PC-3 (cell line): ENCODE measurements around the gene FAM50B. TPM values are rescaled to one million over a fixed set of nuclear protein-coding genes. Genes with fewer than 3 reads are reported as not detected.

Experiments
- ATAC-seq: fragments of 200-7000 bp; cut with Tn5 transposase; 2 replicates; pipeline ENCODE4 v1.9.1; 2020; ENCODE audit warnings: mild to moderate bottlenecking, moderate library complexity
- BruUV-seq: library from RNA; stranded (reverse); fragments of 400-500 nt; replicated peaks from 2 replicates; lab custom pipeline; 2021; lab: Mats Ljungman, UMichigan
- CTCF ChIA-PET: fragments of 300-600 bp; sonication (Branson Sonifier 250); formaldehyde crosslinking; loops from one replicate; lab custom pipeline; 2022; ENCODE audit warnings: antibody characterized with exemption; lab: Charles Lee
- POLR2A ChIA-PET: fragments of 300-600 bp; sonication (Branson Sonifier 250); formaldehyde crosslinking; loops from one replicate; lab custom pipeline; 2022; ENCODE audit warnings: antibody characterized with exemption; ENCODE audit not compliant: unreplicated experiment; lab: Charles Lee
- DNase-seq: peaks from one replicate; pipeline ENCODE4 v3.0.0-alpha.2; 2015
- H2AFZ ChIP-seq: fragments of 300-600 bp; sonication (generic); 2 replicates; pipeline ENCODE4 v1.6.0; 2016; ENCODE audit warnings: antibody characterized with exemption, low read length
- H3F3A ChIP-seq: fragments of 300-600 bp; sonication (generic); one replicate; pipeline ENCODE4 v1.6.0; 2017; ENCODE audit warnings: antibody characterized with exemption, low read length, control low read depth, mild to moderate bottlenecking; ENCODE audit not compliant: unreplicated experiment
- H3K27ac ChIP-seq: fragments of 300-600 bp; sonication (generic); 2 replicates; pipeline ENCODE4 v1.5.1; 2016; ENCODE audit warnings: mild to moderate bottlenecking, low read length
- H3K27me3 ChIP-seq: fragments of 300-600 bp; sonication (generic); 2 replicates; pipeline ENCODE4 v1.6.1; 2016; ENCODE audit warnings: low read length, mixed read lengths
- H3K36me3 ChIP-seq: fragments of 300-600 bp; sonication (generic); 2 replicates; pipeline ENCODE4 v1.6.1; 2016; ENCODE audit warnings: low read depth, mixed run types, low read length, mixed read lengths
- H3K4me1 ChIP-seq: fragments of 300-600 bp; sonication (generic); 2 replicates; pipeline ENCODE4 v1.5.1; 2016; ENCODE audit warnings: low read length; ENCODE audit not compliant: insufficient read depth
- H3K4me2 ChIP-seq: fragments of 300-600 bp; sonication (generic); 2 replicates; pipeline ENCODE4 v1.6.0; 2016; ENCODE audit warnings: low read length
- H3K4me3 ChIP-seq: fragments of 300-600 bp; sonication (generic); 2 replicates; pipeline ENCODE4 v1.5.1; 2016; ENCODE audit warnings: mild to moderate bottlenecking, low read length, mixed read lengths
- H3K79me2 ChIP-seq: fragments of 300-600 bp; sonication (generic); 2 replicates; pipeline ENCODE4 v1.6.1; 2017; ENCODE audit warnings: low read length, mixed read lengths
- H3K9ac ChIP-seq: fragments of 300-600 bp; sonication (generic); 2 replicates; pipeline ENCODE4 v1.6.0; 2016; ENCODE audit warnings: mild to moderate bottlenecking, low read length
- H3K9me2 ChIP-seq: fragments of 300-600 bp; sonication (generic); replicated peaks from 2 replicates; pipeline ENCODE4 v1.6.1; 2016; ENCODE audit warnings: mixed run types, low read length, mixed read lengths
- H3K9me3 ChIP-seq: fragments of 300-600 bp; sonication (generic); 2 replicates; pipeline ENCODE4 v1.6.1; 2016; ENCODE audit warnings: low read length, mixed read lengths
- H4K20me1 ChIP-seq: fragments of 300-600 bp; sonication (generic); 2 replicates; pipeline ENCODE4 v1.6.1; 2016; ENCODE audit warnings: low read length, mixed read lengths
- CTCF ChIP-seq: fragments of 300-600 bp; sonication (generic); conservative IDR thresholded peaks from 2 replicates; pipeline ENCODE4 v1.5.1; 2017; ENCODE audit warnings: antibody characterized with exemption, low read depth, mild to moderate bottlenecking, low read length
- EZH2 ChIP-seq: fragments of 300-600 bp; sonication (generic); IDR thresholded peaks from one replicate; pipeline ENCODE4 v1.6.1; 2017; ENCODE audit warnings: antibody characterized with exemption, mild to moderate bottlenecking, low read length; ENCODE audit not compliant: unreplicated experiment
- EZH2phosphoT487 ChIP-seq: fragments of 300-600 bp; sonication (generic); IDR thresholded peaks from 2 replicates; pipeline ENCODE4 v1.6.1; 2018; ENCODE audit warnings: mild to moderate bottlenecking, antibody characterized with exemption, low read length, borderline replicate concordance
- intact Hi-C: fragments of 100-400 bp; cut with micrococcal nuclease; formaldehyde crosslinking; loops from 2 replicates; pipeline ENCODE4 v1.9.0; 2023
- total RNA-seq: library from RNA; depleted of rRNA; stranded (reverse); fragments of >200 nt; gene quantifications from 2 replicates; pipeline ENCODE4 v1.2.3, GENCODE V29; 2014

Gene FAM50B
- total RNA-seq, 1 experiment from 2014 or later: 8.3 TPM

- BruUV-seq: no TSS peak
- Histone ChIP-seq H3K9me3 (no peaks in the 10 kb centered on the region), H3K4me3 (no peak overlapping the region), H3F3A (no peaks in the 10 kb centered on the region), H3K36me3 (no peaks in the 10 kb centered on the region), H3K27me3 (no peaks in the 10 kb centered on the region), H4K20me1 (no peaks in the 10 kb centered on the region), H3K4me1 (peaks cover 9% of the 10 kb centered on the region; the same call in 1 of the 2 replicates), H3K79me2 (no peaks in the 10 kb centered on the region), H3K4me2 (no peak overlapping the region), H2AFZ (no peak overlapping the region), H3K9me2 (no peaks in the 10 kb centered on the region), H3K27ac (no peak overlapping the region), H3K9ac (no peak overlapping the region)
- intact Hi-C loops: no loop called here
- DNase-seq (no peak), ATAC-seq (no peak)
- CTCF ChIA-PET: no interaction called here
- TF ChIP-seq EZH2phosphoT487 (no peak), EZH2 (no peak), CTCF (no peak)
- POLR2A ChIA-PET: no interaction called here
Observed at GRCh38 chr6:3851839-3852238, 2.7 kb downstream of the FAM50B start.

- TF ChIP-seq CTCF: no peak
- TF ChIP-seq EZH2phosphoT487: no peak
- no peak for TF ChIP-seq EZH2
- Histone ChIP-seq H3F3A (no peaks in the 10 kb centered on the region), H3K9ac (no peak overlapping the region), H2AFZ (no peak overlapping the region), H3K4me3 (no peak overlapping the region), H3K4me2 (no peak overlapping the region), H3K27ac (no peak overlapping the region), H3K4me1 (peaks cover 9% of the 10 kb centered on the region; the same call in 1 of the 2 replicates), H3K9me2 (no peaks in the 10 kb centered on the region), H3K9me3 (no peaks in the 10 kb centered on the region), H4K20me1 (no peaks in the 10 kb centered on the region), H3K79me2 (no peaks in the 10 kb centered on the region), H3K27me3 (no peaks in the 10 kb centered on the region), H3K36me3 (no peaks in the 10 kb centered on the region)
- intact Hi-C loops: no loop called here
- ChIA-PET POLR2A (no interaction called here), CTCF (no interaction called here)
- ATAC-seq: no peak
- no peak for DNase-seq
- no TSS peak for BruUV-seq
Observed at GRCh38 chr6:3852391-3852790, 3.2 kb downstream of the FAM50B start.

GRCh38 chr6:3855866-3856265 lies 6.7 kb downstream of the FAM50B start:
- Histone ChIP-seq H3K4me1 (no peaks in the 10 kb centered on the region), H3K36me3 (no peaks in the 10 kb centered on the region), H3K4me3 (no peak overlapping the region), H3K27ac (no peak overlapping the region), H3K27me3 (no peaks in the 10 kb centered on the region), H3K9ac (no peak overlapping the region), H4K20me1 (no peaks in the 10 kb centered on the region), H2AFZ (no peak overlapping the region), H3K4me2 (no peak overlapping the region), H3K79me2 (no peaks in the 10 kb centered on the region), H3K9me3 (no peaks in the 10 kb centered on the region), H3F3A (no peaks in the 10 kb centered on the region), H3K9me2 (no peaks in the 10 kb centered on the region)
- DNase-seq (no peak), ATAC-seq (no peak)
- BruUV-seq: no TSS peak
- ChIA-PET CTCF (interaction anchor here (0.6 kb wide), 1 partner anchor 64 kb away, joined by 3 read pairs; no protein-coding TSS in a partner anchor), POLR2A (interaction anchor here (0.6 kb wide), 1 partner anchor 101 kb away, joined by 4 read pairs; no protein-coding TSS in a partner anchor)
- TF ChIP-seq CTCF (no peak), EZH2 (no peak), EZH2phosphoT487 (no peak)
- intact Hi-C loops: no loop called here
